ENCODE data around the gene RPS15. TPM values are rescaled to one million over a fixed set of nuclear protein-coding genes. Genes with fewer than 3 reads are reported as not detected.

Gene RPS15
- total RNA-seq, 4 donors from 2014 or later: 2,032 to 3,816 (median 2,914) TPM

GRCh38 chr19:1481224-1481892 lies 43.2 kb downstream of the RPS15 start:
- no peak for TF ChIP-seq CTCF (IDR thresholded peaks at IDR 0.05; ENCODE audit: low read depth)

- TF ChIP-seq CTCF (IDR thresholded peaks at IDR 0.05; ENCODE audit: low read depth): no peak
Observed at GRCh38 chr19:1481893-1482360, 43.7 kb downstream of the RPS15 start.

- TF ChIP-seq CTCF (IDR thresholded peaks at IDR 0.05; ENCODE audit: low read depth): no peak
Observed at GRCh38 chr19:1482361-1483130, 44.4 kb downstream of the RPS15 start.

- no peak for TF ChIP-seq CTCF (IDR thresholded peaks at IDR 0.05; ENCODE audit: low read depth)
Observed at GRCh38 chr19:1483131-1483978, 45.2 kb downstream of the RPS15 start.

DNA sequence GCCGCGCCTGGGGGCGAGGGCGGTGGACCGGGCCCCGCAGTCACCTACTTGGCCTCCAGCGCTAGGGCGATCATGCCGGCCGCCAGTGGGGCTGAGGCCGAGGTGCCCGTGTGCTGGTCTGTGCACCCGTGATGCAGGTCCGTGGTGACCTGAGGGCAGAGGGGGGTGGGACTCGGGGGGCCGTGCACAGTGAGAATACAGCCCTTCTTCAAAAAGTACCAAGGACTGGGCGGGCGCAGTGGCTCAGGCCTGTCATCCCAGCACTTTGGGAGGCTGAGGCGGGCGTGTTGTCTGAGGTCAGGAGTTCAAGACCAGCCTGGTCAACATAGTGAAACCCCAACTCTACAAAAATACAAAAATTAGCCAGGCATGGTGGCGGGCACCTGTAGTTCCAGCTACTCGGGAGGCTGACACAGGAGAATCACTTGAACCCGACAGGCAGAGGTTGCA lies 45.8 kb downstream of the RPS15 start:
- no peak for TF ChIP-seq CTCF (IDR thresholded peaks at IDR 0.05; ENCODE audit: low read depth)

- no peak for TF ChIP-seq CTCF (IDR thresholded peaks at IDR 0.05; ENCODE audit: low read depth)
Observed at GRCh38 chr19:1486720-1487575, 48.8 kb downstream of the RPS15 start.

Data from subcutaneous adipose tissue (tissue), 4 donors.